8988T (cell line): ENCODE measurements around the gene DBP.

Source experiments
- DNase-seq: peaks from one replicate; pipeline ENCODE4 v3.0.0; 2011

The DBP gene

GRCh38 chr19:48609571-48610108 lies 27.5 kb downstream of the DBP start:
- DNase-seq: no peak

DNA sequence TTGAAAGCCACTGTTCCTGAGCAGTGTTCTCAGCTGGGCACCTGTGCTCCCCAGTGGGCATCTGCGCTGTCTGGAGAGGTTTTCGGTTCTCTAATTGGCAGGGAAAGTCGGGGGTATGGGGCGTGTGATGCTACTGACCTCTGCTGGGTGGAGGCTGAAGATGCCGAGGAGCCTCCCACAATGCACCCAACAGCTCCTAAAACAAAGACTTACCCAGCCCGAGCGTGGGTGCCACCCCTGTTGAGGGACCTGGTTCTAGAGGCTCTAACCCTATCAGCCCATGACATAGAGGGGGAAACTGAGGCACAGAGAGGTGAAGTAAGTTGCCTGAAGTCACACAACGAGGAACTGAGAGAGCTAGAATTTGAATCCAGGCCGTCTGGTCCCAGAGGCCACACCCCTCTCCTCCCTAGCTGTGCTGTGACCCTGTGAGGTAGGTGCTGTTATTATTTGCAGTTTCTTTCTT lies 28.3 kb downstream of the DBP start:
- peak; percentile 75 for DNase-seq

DNA sequence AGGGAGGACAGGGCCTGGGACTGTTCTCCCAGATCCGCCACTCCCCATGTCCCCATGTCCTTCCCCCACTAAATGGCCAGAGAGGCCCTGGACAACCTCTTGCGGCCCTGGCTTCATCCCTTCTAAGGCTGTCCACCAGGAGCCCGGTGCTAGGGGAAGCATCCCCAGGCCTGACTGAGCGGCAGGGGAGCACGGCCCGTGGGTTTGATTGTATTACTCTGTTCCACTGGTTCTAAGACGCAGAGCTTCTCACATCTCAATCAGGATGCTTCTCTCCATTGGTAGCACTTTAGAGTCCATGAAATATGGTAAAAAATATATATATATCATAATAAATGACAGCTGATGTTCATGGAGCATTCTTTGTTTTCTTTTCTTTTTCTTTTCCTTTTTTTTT lies 29.8 kb downstream of the DBP start:
- DNase-seq: no peak

- no peak for DNase-seq
Observed at GRCh38 chr19:48606463-48607358, 30.5 kb downstream of the DBP start, which contains the start of gene SPACA4. SPACA4 (plus strand) TSS chr19:48606742; CDS start chr19:48606979, 237 bp downstream.

DNA sequence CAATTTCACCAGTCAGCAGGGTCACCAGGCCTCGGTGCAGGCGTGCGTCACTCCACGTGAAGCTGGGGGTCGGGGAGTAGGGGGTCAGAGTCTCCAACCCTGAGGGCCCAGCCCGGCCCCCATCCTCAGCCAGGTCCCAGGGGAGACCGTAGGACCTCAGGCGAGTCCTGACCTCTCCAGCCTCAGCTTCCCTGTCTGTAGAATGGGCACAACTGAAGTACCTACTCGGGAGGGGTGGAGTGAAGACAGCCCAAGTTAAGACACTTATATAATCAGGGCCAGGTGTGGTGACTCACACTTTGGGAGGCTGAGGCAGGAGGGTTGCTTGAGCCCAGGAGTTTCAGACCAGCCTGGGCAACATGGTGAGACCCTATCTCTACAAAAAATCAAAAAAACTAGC lies 33.3 kb downstream of the DBP start:
- no peak for DNase-seq

GRCh38 chr19:48603449-48603848 lies 33.7 kb downstream of the DBP start:
- no peak for DNase-seq

DNA sequence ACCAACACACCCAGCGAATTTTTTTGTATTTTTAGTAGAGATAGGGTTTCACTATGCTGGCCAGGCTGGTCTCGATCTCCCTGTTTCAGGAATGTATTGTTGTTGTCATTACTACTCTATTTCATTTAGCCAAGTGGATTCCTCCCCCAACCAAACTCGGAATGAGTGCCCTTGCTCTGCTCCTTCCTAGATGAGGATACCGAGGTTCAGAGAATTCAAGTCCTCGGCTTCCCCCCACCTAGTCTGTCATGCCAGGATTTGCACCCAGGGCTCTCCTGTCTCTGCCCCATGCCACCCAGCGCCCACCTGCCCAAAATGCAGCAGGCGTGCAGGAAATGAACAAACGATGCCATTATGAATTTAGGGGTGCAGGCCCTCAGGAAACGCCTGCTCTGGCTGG lies 34.2 kb downstream of the DBP start:
- no peak for DNase-seq

GRCh38 chr19:48600679-48601417 lies 36.3 kb downstream of the DBP start:
- DNase-seq: no peak

GRCh38 chr19:48598996-48599700 lies 38.0 kb downstream of the DBP start:
- no peak for DNase-seq

DNA sequence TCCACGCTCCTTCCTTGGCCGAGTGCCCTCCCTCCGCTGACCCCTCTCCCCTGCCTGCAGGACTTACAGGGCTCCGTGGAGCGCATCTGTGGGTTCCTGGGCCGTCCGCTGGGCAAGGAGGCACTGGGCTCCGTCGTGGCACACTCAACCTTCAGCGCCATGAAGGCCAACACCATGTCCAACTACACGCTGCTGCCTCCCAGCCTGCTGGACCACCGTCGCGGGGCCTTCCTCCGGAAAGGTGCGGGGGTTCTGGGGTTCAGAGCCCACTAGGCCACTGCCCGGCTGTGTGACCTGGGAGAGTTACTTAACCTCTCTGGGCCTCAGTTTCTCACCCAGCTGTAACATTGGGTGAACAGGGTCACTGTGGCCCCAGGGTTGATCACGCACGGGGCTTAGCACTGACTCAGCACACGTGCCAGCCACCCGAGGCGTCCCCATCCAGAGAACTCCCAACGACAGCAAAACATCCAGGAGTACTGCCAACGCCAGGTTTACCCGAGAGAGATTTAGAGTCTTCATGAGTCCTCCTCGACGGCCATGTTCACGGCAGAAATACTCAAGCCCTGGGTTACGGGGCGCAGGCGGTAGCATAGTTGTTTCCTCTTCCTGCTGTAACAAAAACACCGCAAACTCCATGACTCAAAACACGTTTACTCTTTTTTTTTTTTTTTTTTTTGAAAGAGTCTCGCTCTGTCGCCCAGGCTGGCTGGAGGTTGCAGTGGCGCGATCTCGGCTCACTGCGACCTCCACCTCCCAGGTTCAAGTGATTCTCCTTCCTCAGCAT lies 40.3 kb downstream of the DBP start:
- DNase-seq: no peak

- no peak for DNase-seq
Observed at GRCh38 chr19:48596237-48596636, 40.9 kb downstream of the DBP start.

DNA sequence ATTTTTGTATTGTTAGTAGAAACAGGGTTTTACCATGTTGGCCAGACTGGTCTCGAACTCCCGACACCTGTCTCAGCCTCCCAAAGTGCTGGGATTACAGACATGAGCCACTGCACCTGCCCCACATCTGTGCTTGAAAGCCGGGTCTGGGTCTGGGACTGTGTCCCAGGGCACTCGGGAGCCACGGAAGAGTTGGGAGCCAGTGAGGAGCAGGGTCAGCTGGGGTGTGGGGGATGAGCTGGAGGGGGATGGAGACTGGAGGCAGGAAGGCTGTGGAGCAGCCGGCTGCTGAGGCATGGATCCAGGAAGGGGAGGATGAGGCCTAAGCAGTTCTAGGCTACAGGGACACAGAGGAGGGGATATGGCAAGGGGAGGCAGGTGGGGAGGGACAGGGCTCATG lies 41.3 kb downstream of the DBP start:
- no peak for DNase-seq

DNA sequence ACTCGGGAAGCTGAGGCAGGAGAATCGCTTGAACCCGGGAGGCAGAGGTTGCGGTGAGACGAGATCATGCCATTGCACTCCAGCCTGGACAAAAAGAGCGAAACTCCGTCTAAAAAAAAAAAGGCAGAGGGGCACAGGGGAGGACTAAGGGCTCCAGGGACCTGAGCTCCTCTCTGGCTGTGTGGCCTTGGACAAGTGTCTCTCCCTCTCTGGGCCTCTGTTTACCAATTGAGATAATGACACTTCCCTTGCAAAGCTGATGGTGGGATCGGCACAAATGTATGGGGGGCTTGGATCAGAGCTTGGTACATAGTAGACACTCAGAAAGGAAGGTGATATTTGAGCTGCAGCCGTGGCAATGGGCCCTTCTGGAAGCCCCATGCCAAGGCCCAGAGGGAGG lies 42.0 kb downstream of the DBP start:
- DNase-seq: no peak

GRCh38 chr19:48591021-48591420 lies 46.2 kb downstream of the DBP start:
- DNase-seq: no peak

DNA sequence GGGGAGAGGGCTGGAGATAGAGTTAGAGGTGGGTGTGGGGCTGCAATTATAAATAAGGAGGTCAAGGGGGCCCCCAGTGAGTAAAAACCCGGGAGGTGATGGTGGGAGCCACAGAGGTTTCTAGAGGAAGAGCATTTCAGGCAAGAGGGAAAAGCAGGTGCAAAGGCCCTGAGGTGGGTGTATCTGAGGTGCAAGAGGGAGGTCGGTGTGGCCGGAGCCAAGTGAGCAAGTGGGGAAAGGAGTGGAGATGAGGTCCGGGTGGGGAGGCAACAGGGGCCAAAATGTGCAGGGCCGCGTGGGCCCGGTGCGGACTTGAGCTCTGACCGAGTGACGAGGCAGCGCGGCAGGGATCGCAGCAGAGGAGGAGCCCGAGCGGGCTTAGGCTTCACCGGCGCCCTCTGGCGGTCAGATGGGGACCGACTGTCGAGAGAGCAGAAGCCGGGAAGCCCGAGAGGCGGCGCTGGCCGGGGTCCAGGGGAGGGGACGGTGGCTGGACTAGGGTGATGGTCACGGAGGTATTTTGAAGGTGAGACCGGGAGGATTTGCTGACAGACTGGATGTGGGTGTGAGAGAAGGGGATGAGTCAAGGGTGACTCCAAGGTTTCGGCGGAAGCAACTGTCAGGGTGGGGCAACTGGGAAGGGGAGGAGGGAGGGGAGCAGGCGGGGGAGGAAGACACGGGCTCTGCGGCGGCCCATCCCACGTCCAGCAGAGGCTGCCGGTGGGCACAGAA lies 48.3 kb downstream of the DBP start:
- DNase-seq: peak; percentile 67

DNA sequence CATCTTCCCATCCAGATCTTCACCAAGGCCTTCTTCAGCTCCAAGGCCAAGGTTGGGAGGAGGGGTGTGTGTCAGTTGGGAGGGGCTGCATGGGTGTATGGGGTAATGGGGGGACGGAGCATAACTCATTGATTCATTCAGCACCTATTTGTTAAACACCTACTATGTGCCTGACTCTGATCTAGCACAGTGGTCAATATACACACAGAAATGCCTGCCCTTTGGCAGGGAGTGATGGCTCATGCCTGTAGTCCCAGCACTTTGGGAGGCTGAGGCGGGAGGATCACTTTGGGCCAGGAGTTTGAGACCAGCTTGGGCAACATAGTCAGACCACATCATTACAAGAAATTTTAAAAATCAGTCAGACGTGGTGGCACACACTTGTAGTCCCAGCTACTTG lies 49.8 kb downstream of the DBP start:
- DNase-seq: no peak

DNA sequence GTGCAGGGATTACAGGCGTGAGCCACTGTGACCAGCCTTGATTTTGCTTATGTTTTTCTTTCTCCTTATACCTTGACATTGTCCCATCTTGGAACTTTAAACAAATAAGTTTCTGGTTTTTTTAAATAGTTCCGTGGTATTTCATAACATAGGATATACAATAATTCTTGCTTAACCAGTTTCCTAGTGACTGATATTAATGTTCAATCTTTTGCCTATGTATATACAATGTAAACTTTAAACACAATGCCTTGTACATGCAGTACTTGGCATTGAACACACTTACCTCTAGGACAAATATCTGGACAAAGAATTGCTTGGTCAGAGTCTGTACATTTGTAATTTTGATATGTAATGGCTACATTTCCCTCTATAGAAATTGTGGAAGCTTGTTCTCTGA lies 55.0 kb downstream of the DBP start:
- no peak for DNase-seq
